ENCODE results near the gene SLC39A12.

DNA sequence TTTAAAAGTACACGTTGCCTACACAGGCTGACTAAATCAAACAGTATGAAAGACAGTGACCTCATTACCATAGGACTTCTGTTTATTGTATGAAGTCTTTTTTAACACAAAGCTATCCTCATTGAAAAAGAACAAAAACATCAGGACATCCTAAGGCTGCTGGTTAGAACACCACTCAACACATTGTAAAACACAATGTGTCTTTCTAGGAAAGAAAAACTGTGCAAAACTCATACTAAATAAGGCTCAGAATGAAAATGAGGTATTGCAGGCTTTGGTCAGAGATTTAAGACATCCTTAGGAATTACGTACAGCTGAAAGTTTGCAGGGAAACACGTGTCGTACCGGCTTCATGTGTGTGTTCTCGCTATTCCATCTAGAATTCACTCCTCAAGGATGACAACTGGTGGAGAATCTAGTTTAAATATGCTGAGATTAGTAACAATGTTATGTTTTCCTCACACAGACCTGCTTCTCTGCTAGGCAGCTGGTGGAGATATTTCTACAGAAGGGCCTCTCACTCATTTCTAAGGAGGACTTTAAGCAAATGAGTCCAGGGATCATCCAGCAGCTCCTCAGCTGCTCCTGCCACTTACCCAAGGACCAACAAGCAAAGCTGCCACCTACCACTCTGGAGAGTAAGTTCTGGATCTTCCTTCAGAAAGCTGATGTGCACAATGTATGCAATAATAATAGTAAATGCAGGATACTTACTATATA, 29.3 kb downstream of the SLC39A12 start:
- TF ChIP-seq POLR2A (IDR thresholded peaks at IDR 0.05), result no peak
- TF ChIP-seq, protein P1, sequence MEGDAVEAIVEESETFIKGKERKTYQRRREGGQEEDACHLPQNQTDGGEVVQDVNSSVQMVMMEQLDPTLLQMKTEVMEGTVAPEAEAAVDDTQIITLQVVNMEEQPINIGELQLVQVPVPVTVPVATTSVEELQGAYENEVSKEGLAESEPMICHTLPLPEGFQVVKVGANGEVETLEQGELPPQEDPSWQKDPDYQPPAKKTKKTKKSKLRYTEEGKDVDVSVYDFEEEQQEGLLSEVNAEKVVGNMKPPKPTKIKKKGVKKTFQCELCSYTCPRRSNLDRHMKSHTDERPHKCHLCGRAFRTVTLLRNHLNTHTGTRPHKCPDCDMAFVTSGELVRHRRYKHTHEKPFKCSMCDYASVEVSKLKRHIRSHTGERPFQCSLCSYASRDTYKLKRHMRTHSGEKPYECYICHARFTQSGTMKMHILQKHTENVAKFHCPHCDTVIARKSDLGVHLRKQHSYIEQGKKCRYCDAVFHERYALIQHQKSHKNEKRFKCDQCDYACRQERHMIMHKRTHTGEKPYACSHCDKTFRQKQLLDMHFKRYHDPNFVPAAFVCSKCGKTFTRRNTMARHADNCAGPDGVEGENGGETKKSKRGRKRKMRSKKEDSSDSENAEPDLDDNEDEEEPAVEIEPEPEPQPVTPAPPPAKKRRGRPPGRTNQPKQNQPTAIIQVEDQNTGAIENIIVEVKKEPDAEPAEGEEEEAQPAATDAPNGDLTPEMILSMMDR (IDR thresholded peaks at IDR 0.05), result no peak
